Erythroblast (primary cell): ENCODE measurements around the gene HRH3.

ENCODE experiments used
- DNase-seq, 2 experiments: peaks; one replicate each; lab custom pipeline; 2025; lab: John Stamatoyannopoulos, UW
- GATA1 ChIP-seq: IDR thresholded peaks from 2 replicates; pipeline ENCODE4 v1.6.1; 2011; ENCODE audit warnings: low read depth, mild to moderate bottlenecking, control low read depth, low read length, moderate library complexity
- POLR2A ChIP-seq: IDR thresholded peaks from 2 replicates; pipeline ENCODE4 v1.6.1; 2011; ENCODE audit warnings: mild to moderate bottlenecking, low read length

The HRH3 gene

GRCh38 chr20:62210496-62210855, 9.6 kb downstream of the HRH3 start:
- no peak for TF ChIP-seq GATA1
- TF ChIP-seq POLR2A = no peak
- DNase-seq = no peak

- no peak for DNase-seq
- TF ChIP-seq GATA1 (no peak), POLR2A (no peak)
Measured at GRCh38 chr20:62209850-62210495, 10.1 kb downstream of the HRH3 start.

GRCh38 chr20:62208795-62209755, 11.0 kb downstream of the HRH3 start:
- no peak for TF ChIP-seq POLR2A
- no peak for DNase-seq

GRCh38 chr20:62208061-62208794, 11.8 kb downstream of the HRH3 start:
- DNase-seq = no peak

GRCh38 chr20:62206388-62206775, 13.7 kb downstream of the HRH3 start:
- TF ChIP-seq GATA1 = no peak
- TF ChIP-seq POLR2A = no peak
- DNase-seq = no peak

More at GRCh38 chr20:62208061-62208794, 11.8 kb downstream of the HRH3 start:
- TF ChIP-seq GATA1 = no peak
- no peak for TF ChIP-seq POLR2A

- TF ChIP-seq POLR2A = no peak
- no peak for TF ChIP-seq GATA1
- DNase-seq = no peak
Measured at GRCh38 chr20:62205618-62206387, 14.3 kb downstream of the HRH3 start.

- DNase-seq = no peak
- TF ChIP-seq GATA1 = no peak
- no peak for TF ChIP-seq POLR2A
Measured at GRCh38 chr20:62203378-62204030, 16.6 kb downstream of the HRH3 start.

GRCh38 chr20:62202676-62203377, 17.3 kb downstream of the HRH3 start:
- TF ChIP-seq POLR2A (no peak), GATA1 (no peak)
- no peak for DNase-seq

GRCh38 chr20:62202083-62202395, 18.0 kb downstream of the HRH3 start:
- TF ChIP-seq GATA1 = no peak
- no peak for TF ChIP-seq POLR2A
- no peak for DNase-seq

GRCh38 chr20:62201173-62202082, 18.6 kb downstream of the HRH3 start:
- DNase-seq = no peak
- no peak for TF ChIP-seq GATA1
- no peak for TF ChIP-seq POLR2A

- DNase-seq = no peak
- no peak for TF ChIP-seq GATA1
- TF ChIP-seq POLR2A = no peak
Measured at GRCh38 chr20:62200491-62201172, 19.4 kb downstream of the HRH3 start.
